ENCODE results near the gene CCDC157.

Gene CCDC157

GRCh38 chr22:30416837-30417236 is 60.0 kb downstream of the CCDC157 start:
- DNase-seq, result no peak

- no peak for DNase-seq
Observed at GRCh38 chr22:30420347-30421125, 63.7 kb downstream of the CCDC157 start.

- no peak for DNase-seq
Observed at GRCh38 chr22:30421695-30422480, 65.1 kb downstream of the CCDC157 start.

- DNase-seq, result no peak
Observed at GRCh38 chr22:30422481-30423300, 65.9 kb downstream of the CCDC157 start.

GRCh38 chr22:30423301-30423958 is 66.6 kb downstream of the CCDC157 start:
- DNase-seq, result no peak

GRCh38 chr22:30423959-30424533 is 67.2 kb downstream of the CCDC157 start:
- DNase-seq, result peak; percentile 98

GRCh38 chr22:30424534-30425326 is 67.9 kb downstream of the CCDC157 start:
- DNase-seq, result no peak

GRCh38 chr22:30425327-30425615 is 68.5 kb downstream of the CCDC157 start:
- no peak for DNase-seq

GRCh38 chr22:30425616-30426387 is 69.0 kb downstream of the CCDC157 start, which contains the start of gene MTFP1:
Gene MTFP1, plus strand, starts transcription at chr22:30425768. Its CDS starts 112 bp downstream, at chr22:30425880.
- DNase-seq, result peak; percentile 43

All from NCI-H524 treated with DMSO at 0.1 percent for 48 hours (cell line).